GM19467 (cell line): ENCODE results near the gene CHMP2B.

Source experiments
- ATAC-seq: cut with Tn5 transposase; IDR thresholded peaks from one replicate; pipeline ENCODE4 v1.9.1; 2021; ENCODE audit warnings: mild to moderate bottlenecking, moderate library complexity; ENCODE audit not compliant: unreplicated experiment

Gene CHMP2B, protein sequence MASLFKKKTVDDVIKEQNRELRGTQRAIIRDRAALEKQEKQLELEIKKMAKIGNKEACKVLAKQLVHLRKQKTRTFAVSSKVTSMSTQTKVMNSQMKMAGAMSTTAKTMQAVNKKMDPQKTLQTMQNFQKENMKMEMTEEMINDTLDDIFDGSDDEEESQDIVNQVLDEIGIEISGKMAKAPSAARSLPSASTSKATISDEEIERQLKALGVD

DNA sequence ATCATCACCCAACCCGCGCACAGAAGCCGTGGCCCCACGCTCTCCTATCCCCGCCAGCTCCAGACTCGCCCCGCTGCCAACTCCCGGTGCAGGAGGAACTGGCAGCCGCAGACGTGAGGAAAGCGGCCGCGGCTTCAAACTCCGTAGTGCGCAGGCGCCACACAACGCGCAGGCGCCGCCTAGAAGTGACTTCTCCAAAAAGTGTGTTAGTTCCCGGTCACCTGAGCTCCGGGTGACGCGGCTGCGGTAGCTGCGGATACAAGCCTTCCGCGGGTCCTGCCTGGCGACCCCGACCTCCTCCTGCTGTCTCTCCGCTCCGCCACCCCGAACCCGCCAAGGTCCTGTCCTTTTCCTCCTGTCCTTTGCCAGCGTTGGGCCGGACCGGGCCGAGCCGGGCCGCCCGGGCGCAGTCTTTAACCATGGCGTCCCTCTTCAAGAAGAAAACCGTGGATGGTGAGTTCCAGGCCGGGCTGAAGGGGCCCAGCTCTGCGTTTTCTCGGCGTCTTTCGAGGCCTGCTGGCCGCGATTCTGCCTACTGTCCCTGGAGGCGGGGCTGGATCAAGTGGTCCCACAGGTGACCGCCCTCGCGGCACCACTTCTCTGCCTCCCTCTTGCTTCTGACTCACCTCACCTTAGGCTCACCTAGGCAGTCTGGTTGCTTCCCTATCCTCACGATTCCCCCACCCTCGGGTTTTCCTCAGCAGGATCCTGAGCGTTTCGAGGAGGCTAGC lies at the start of gene CHMP2B:
TSS of gene CHMP2B (plus strand) at position 206 of the 731 bp plus-strand sequence. CDS start at position 420, 214 bp downstream.
- peak; percentile 98 for ATAC-seq

DNA sequence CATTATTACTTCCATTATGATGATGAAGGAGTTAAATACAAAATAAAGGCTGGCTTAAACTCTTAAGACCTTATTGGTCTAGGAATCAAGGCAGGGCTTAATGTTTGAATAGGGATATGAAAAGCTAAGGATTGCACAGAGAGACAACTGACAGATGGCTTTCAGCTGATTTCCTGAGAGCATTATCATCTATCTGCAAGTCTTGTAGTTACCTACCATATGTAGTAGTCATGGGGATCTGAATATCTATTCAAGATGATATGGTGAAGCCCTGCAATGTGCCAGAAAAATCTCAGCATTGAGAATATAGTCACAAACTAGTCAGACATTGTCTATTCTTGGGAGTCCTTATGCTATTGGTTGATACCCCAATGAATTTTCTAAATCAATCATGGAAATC lies 47.5 kb upstream of the CHMP2B start:
- ATAC-seq = no peak

DNA sequence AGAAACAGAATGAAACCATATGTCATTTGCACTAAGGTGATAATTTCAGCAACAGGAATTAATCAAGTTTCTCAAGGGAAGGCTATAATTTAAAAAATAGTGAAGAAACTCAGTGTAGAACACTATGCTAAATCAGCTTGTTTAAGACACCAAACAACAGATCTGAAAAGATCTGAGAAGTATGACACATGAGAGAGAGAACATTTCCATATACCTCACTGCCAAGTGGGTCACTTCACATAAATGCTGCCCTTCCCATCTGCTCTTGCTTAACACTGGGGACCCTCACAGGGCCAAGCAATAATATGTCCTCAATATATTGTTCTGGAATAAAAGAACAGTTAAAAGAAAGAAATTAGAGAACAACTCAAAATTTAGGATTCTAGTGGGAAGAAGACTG lies 45.6 kb upstream of the CHMP2B start:
- no peak for ATAC-seq

DNA sequence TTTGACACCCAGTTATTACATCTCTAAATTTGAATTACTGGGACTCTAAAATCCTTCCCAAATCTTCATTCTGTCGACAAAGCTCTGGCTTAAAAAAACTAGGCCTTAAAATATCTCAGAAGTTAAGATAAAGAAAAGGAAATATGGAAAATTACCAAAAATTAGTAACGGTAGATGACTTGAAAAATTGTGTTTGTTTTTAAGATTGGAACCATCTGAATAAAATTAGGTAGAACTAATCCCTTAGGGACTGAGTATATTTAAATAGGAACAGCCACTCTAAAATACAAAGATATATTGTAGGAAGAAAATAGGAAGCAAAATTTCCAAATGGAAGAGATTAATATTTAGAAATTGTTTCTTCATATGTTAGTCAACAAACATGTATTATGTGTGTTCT lies 45.1 kb upstream of the CHMP2B start:
- no peak for ATAC-seq

DNA sequence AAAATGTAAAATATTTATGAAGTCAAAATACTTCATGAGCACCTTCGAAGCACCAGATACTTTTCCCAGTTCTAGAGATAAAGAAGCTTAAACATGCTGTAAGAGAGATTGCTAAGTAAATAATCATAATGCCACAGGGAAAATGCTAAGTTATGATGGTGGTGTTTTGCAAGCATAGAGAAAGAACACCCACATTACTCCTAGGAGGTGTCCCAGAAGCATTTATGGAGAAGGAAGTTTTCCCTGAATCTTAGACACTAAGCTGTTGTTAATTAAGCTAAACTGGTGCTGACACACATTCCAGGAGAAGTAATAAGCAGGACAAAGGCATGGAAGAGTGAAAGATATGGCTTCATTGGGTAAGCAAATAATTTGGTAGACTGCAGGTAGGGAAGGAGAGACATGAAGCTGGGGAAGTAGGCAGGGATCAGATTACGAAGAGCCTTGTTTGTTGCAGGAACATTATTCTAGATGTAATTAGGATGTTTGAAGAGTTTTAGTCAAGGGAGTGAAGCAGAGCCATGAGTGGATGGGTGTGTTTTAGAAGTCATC lies 40.4 kb upstream of the CHMP2B start:
- no peak for ATAC-seq

DNA sequence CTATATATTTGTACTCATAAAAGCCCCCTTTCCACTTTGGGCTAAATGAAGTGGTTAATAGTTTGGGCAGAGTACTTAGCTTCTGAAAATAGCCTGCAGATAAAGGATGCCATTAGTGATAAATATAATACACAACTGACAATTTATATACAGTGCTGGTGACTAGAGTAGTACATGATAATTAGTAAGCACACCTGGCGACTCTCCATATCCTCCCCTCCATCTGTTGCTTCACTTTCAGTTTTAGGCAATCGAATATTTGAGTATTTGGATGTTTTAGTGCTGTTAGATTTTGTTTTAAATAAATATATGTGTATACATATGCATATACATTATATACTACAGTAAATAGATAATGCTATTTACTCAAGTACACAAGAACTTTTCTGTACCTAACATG lies 35.9 kb upstream of the CHMP2B start:
- ATAC-seq = no peak

DNA sequence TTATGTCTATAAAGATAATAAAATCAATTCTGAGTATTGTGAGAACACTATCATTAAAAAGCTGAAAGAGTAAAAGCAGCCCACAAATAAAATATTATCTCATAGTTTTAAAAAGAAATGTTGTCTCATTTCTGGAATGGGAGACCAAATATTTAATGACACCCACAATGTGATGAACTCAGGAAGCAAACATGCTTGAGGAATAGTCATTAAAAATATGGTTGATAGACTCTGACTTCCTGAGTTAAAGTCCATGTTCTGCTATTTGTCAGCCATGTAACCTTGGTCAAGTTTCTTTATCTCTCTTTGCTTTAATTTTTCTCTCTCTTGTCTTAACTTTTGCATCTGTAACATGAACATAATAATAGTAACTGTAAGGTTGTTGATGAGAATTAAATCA lies 35.5 kb upstream of the CHMP2B start:
- no peak for ATAC-seq

DNA sequence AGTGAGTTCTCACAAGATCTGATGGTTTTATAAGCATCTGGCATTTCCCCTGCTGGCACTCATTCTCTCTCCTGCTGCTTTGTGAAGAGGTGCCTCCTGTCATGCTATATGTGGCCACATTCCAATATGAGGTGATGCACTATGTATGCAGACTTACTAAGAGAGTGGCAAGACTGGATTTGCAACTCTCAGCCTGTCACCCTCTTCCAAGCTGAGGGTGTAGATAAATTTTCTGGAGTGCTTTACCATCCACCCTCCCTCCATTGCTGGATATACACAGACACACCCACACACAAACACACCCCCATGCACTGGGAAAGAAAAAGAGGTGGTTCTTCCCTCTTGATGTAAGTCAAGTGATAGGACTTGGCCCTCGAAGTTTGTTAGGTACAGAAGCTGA lies 30.2 kb upstream of the CHMP2B start:
- no peak for ATAC-seq

DNA sequence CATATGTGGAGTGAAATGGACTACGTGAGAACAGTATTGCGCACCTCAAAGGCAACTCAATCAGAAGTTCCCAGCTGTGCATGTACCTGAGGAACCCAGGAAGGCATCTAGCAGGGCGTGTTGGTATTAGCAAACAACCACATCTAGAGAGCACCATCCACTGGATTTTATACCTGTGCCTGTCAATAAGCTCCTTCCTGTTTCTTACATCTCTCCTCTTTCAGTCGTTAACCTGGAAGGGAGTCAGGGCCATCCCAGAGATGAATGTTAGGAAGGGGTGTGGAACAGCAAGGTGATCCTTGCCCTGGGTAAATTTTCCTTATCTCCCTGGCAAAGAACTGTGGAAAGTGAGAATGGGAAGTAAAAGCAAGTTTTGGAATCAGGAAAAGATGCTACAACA lies 29.6 kb upstream of the CHMP2B start:
- ATAC-seq = no peak

DNA sequence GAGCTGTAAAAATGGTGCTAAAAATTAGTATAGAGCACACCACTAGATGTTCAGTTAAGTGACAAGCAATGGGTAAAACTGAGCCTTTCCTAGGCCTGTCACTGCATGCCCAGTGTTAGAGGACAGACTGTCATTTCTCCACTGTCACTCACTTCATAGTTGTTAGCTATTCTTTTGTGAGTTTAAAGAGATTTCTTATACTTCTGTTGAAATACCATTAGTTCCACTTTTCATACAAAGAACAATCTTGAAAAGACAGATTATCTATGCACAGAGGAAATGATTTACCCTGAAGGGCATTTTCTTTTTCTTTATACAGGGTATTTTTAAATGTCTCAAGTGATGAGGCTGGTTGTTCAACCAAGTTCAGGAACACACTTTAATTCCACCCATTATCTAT lies 28.3 kb upstream of the CHMP2B start:
- ATAC-seq = no peak

DNA sequence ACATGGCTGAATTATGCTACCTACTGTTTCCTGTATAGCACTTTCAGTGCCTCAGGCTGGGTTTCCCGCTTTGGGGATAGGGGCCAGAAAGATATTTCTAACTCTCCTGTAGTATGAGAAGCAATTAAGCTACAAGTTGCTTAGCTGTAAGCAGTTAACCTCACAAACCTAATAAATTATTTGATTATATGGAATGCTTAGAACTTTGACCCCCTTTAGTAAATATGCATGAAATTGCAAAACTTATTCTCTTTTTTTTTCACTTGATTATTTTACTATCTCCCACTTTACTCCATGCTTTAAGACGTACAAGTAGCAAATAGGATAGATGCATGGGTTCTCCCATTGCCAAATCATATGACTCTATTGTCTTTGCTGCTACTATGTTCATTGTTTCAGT lies 27.5 kb upstream of the CHMP2B start:
- no peak for ATAC-seq

DNA sequence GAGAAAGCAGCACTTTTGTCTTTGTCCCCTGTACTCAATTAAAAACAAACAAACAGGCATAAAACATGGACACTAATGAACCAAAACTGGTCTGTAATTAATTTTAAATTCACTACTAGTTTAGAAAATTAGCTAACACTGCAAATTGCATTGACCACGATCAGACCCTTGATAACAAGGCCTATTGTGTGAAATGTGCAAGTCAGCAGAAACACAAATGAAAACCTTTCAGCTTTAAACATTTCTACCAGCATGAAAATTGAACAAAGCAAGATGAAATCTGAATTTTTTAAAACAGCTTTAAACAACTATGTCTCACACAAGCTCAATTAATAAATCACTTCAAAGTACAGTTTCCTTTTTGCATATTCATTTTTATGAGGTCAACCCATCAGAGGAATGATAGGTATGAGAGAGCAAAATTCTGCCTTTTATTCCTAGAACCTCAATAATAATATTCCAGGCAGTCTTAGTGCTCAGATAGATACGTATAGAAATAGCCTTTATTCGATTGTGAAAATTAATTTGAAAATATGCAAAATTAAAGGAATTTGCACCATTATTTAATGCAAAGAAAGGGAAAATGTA lies 27.0 kb upstream of the CHMP2B start:
- ATAC-seq = no peak

DNA sequence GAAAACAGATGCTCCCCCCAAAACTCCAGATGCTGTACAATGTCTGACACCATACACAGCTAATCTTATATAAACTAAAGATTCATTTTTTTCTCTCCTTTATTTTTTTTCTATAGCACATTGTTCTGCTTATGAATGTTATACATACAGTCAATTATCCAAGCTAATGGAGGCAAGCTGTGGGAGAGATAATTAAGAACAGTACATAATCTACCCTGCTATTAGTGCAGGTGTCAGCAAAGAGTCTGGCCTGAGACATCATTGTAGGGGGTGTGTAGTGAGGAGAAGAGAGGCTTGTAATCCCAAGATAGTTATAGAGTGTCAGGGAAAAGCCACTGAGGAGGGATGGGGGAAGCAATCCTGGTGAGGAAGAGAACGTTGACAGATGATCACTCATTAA lies 25.4 kb upstream of the CHMP2B start:
- ATAC-seq = no peak

DNA sequence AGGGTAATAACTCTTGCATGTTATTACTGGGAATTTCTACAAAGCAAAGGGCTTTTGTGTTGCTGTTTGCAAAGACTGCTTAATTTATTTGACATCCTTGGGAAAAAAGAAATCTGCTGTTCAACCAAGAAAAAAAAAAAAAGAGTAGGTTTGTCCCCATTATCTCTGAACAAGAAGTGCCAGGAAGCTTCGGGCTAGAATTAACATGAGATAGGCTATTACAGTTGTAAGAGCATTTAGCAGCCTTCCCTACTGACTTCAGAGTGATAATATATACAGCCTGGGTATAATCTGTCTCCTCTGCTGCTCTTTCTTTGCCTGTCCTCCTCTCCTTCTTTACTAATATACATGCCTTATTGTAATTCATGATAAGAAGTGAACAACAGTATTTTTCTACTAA lies 23.3 kb upstream of the CHMP2B start:
- no peak for ATAC-seq

DNA sequence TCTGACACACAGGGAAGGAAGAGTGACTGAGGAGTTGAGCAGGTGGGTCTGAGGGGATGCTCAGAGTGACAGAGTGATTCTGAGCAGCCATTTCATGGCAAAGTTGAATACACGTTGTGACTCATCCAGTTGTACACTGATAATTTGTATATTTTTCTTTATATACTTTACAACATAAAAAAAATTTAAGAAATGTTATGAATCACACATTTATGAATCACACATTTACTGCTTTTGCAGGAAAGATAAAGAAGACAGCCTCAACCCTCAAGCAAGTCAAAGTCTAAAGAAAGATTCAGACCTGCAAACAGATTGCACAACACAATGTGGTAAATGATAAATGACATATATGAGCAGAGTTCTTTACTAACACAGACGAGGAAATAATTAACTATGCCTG lies 21.0 kb upstream of the CHMP2B start:
- ATAC-seq = no peak

DNA sequence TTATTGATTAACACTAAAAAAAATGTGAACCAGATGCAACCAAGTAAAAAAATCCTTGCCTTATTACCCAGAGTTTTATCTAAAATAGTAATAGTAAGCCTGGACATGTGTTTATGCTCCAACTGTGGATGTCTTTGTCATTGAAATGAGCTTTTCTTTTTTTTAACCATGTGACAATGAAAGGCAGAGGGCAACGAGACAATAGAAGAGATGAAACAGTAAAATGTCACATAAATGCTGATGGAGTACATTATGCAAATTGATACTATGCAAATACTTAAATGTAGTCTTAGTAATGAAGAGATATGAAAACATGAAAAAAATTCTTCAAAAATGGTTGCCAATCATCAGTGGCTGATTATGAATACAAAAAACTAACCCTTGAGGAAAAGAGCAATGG lies 20.5 kb upstream of the CHMP2B start:
- ATAC-seq = no peak

DNA sequence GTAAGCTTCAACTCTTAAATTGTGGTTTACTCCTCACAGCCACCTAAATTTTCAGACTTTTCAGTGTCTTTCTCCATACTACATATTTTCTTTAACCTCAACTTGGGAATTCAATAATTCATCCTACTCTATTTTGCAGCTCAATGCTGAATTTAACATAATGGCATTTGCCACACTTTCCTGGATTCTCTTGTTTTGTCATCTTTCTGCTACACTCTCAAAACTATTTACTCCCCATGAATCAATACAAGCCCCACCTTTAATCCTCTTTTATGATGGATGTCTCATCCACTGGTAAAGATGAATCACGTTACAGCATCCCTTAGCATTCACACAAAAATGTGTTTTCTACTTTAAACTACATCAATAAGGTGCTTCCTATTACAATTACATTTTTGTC lies 19.6 kb upstream of the CHMP2B start:
- no peak for ATAC-seq

DNA sequence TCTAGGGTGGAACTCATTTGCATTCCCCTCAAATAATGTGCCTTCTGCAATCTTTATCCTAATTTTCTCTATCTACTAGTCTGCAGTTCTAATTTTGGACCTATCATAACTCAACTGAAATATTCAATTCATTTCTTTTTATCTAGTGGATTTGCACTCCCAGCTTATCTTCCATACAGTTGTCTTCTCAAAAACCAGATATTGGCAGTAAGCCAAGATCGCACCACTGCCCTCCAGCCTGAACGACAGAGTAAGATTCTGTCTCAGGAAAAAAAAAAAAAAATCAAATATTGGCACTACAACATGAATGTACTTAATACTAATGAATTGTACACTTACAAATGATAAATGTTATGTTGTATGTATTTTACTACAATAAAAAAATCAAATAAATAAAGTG lies 18.0 kb upstream of the CHMP2B start:
- ATAC-seq = no peak

DNA sequence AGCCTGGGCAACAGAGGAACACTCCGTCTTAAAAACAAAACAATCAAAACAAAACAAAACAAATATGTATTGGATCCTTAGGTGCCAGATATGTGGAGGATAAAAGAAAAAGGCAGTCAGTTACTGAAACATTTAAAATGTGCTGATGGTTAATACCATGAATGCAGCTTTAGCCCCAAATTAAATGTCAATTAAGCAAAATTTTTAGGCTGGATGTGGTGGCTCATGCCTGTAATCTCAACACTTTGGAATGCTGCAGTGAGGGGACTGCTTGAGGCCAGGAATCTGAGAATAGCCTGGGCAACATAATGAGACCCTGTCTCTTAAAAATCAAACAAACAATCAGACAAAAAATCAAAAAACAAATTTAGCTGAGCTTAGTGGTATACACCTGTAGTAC lies 8.5 kb upstream of the CHMP2B start:
- no peak for ATAC-seq

DNA sequence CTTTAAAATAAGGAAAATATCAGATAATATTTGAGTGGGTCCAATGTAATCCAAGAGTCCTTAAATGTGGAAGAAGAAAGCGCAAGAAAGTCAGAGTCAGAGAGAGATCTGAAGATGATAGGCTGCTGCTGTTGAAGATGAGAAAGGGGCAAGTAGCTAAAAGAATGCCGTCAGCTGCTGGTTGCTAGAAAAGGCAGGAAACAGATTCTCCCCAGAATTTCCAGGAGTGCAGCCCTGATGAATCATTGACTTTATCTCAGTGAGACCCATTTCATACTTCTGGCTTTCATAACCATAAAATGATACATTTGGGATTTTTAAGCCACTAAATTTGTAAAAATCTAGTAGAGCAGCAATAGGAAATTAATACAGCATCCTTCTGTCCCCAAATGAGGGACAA lies 7.5 kb upstream of the CHMP2B start:
- no peak for ATAC-seq

DNA sequence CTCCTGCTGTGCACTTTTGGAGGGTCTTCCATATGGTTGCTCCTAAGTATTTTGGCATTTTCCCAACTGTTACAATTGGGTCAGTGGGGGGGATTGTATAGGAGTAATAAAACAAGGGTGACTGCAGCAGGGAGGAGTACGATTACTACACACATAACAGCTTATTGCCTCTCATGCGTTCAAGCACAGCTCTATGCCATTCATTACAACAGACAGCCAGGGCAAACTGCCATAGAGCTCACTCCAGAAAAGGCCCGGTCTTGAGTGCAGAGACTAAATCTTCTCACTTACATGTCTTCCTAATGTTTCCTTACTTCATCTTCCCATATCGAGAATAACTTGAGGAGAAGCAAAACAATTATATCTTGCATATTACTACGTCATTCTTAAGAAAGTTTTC lies 1.4 kb upstream of the CHMP2B start:
- ATAC-seq = no peak

DNA sequence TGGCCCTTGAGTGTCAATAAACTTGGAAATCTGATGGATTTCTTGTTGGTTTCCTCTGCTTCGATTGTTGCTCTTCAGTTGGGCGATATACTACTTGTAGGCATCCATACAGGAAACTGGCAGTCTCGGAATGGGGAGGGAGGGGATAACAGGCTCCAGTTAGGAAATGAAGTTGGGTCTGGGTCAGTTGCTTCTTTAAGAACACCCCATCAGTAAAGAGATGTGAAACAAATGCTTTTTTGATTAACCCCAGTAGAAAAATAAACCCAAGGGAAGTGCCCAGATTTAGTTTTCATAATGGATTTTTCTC lies 681 bp downstream of the CHMP2B start:
- no peak for ATAC-seq
